Loucy (cell line): ENCODE results near the gene LHFPL2.

ENCODE experiments used
- H2AFZ ChIP-seq: fragments of 200-600 bp; sonication (generic); 2 replicates; pipeline ENCODE4 v1.6.0; 2016; ENCODE audit warnings: antibody characterized with exemption, mild to moderate bottlenecking, low read length, moderate library complexity
- H3F3A ChIP-seq: fragments of 200-600 bp; 2 replicates; pipeline ENCODE4 v1.6.0; 2016; ENCODE audit warnings: antibody characterized with exemption, low read depth, mild to moderate bottlenecking
- H3K27me3 ChIP-seq: fragments of 200-600 bp; sonication (generic); 2 replicates; pipeline ENCODE4 v1.6.1; 2014; ENCODE audit warnings: low read length, mild to moderate bottlenecking; ENCODE audit not compliant: insufficient read depth, poor library complexity, severe bottlenecking
- H3K36me3 ChIP-seq: fragments of 200-600 bp; sonication (generic); 2 replicates; pipeline ENCODE4 v1.6.1; 2016; ENCODE audit warnings: low read length; ENCODE audit not compliant: insufficient read depth
- H3K4me1 ChIP-seq: fragments of 200-600 bp; sonication (generic); 2 replicates; pipeline ENCODE4 v1.5.1; 2014; ENCODE audit warnings: low read length, mild to moderate bottlenecking; ENCODE audit not compliant: insufficient read depth, poor library complexity, severe bottlenecking
- H3K4me2 ChIP-seq: fragments of 200-600 bp; sonication (generic); 2 replicates; pipeline ENCODE4 v1.6.0; 2014; ENCODE audit warnings: antibody characterized with exemption, low read length, low read depth, mild to moderate bottlenecking; ENCODE audit not compliant: poor library complexity, severe bottlenecking
- H3K4me3 ChIP-seq: fragments of 200-600 bp; sonication (generic); 2 replicates; pipeline ENCODE4 v1.5.1; 2014; ENCODE audit warnings: low read length, mild to moderate bottlenecking, mixed read lengths; ENCODE audit not compliant: poor library complexity, severe bottlenecking
- H3K79me2 ChIP-seq: fragments of 200-600 bp; sonication (generic); 2 replicates; pipeline ENCODE4 v1.6.1; 2014; ENCODE audit warnings: low read length; ENCODE audit not compliant: insufficient read depth
- H3K9ac ChIP-seq: fragments of 200-600 bp; sonication (generic); 2 replicates; pipeline ENCODE4 v1.6.0; 2014; ENCODE audit warnings: mild to moderate bottlenecking, low read depth, low read length, moderate library complexity; ENCODE audit not compliant: poor library complexity, severe bottlenecking
- H3K9me2 ChIP-seq: fragments of 200-600 bp; sonication (generic); replicated peaks from 2 replicates; pipeline ENCODE4 v1.6.1; 2016; ENCODE audit warnings: low read depth, low read length, mixed read lengths
- H3K9me3 ChIP-seq: fragments of 200-600 bp; sonication (generic); 2 replicates; pipeline ENCODE4 v1.6.1; 2014; ENCODE audit warnings: mild to moderate bottlenecking, antibody characterized with exemption, low read length, low read depth; ENCODE audit not compliant: insufficient read depth
- H4K20me1 ChIP-seq: fragments of 200-600 bp; sonication (generic); 2 replicates; pipeline ENCODE4 v1.6.0; 2014; ENCODE audit warnings: antibody characterized with exemption, low read length, mild to moderate bottlenecking; ENCODE audit not compliant: insufficient read depth, poor library complexity, severe bottlenecking
- EZH2phosphoT487 ChIP-seq: fragments of 200-600 bp; IDR thresholded peaks from 2 replicates; pipeline ENCODE4 v1.6.1; 2018; ENCODE audit warnings: antibody characterized with exemption, mild to moderate bottlenecking, moderate library complexity, borderline replicate concordance
- TF ChIP-seq, protein P1 (sequence below): fragments of 200-600 bp; sonication (generic); conservative IDR thresholded peaks from 2 replicates; pipeline ENCODE4 v1.5.1; 2014; ENCODE audit warnings: mild to moderate bottlenecking, antibody characterized with exemption, low read length

The LHFPL2 gene

DNA sequence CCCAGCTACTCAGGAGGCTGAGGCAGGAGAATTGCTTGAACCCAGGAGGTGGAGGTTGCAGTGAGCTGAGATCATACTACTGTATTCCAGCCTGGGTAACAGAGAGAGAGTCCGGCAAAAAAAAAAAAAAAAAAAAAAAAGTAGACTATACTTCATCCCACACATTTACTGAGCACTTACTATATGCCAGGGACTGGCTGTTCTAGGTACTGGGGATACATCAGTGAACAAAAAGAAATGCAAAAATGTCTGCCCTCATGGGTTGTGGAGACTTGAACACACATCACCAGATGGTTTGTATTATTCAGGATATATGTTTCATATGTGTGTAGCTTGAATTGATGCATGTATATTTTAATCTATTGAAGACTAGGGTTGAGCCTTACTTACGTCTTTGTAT is 2.9 kb upstream of the LHFPL2 start:
- no peaks in the 10 kb centered on the region for H3K9me2 ChIP-seq
- TF ChIP-seq, protein P1, sequence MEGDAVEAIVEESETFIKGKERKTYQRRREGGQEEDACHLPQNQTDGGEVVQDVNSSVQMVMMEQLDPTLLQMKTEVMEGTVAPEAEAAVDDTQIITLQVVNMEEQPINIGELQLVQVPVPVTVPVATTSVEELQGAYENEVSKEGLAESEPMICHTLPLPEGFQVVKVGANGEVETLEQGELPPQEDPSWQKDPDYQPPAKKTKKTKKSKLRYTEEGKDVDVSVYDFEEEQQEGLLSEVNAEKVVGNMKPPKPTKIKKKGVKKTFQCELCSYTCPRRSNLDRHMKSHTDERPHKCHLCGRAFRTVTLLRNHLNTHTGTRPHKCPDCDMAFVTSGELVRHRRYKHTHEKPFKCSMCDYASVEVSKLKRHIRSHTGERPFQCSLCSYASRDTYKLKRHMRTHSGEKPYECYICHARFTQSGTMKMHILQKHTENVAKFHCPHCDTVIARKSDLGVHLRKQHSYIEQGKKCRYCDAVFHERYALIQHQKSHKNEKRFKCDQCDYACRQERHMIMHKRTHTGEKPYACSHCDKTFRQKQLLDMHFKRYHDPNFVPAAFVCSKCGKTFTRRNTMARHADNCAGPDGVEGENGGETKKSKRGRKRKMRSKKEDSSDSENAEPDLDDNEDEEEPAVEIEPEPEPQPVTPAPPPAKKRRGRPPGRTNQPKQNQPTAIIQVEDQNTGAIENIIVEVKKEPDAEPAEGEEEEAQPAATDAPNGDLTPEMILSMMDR, result no peak
- no peak for TF ChIP-seq EZH2phosphoT487
- H3K79me2 ChIP-seq, result no peaks in the 10 kb centered on the region
- H3K27me3 ChIP-seq, result peaks cover 8% of the 10 kb centered on the region
- H3K9me3 ChIP-seq, result no peaks in the 10 kb centered on the region
- H2AFZ ChIP-seq, result no peak overlapping the region
- H3K4me2 ChIP-seq, result no peak overlapping the region
- H3K4me1 ChIP-seq, result peaks cover 13% of the 10 kb centered on the region
- H3K36me3 ChIP-seq, result no peaks in the 10 kb centered on the region
- no peaks in the 10 kb centered on the region for H4K20me1 ChIP-seq
- H3K4me3 ChIP-seq, result no peak overlapping the region
- 0 out of 2 replicates have a peak, but pooled peaks cover 4% of the 10 kb centered on the region for H3F3A ChIP-seq
- no peak overlapping the region for H3K9ac ChIP-seq

DNA sequence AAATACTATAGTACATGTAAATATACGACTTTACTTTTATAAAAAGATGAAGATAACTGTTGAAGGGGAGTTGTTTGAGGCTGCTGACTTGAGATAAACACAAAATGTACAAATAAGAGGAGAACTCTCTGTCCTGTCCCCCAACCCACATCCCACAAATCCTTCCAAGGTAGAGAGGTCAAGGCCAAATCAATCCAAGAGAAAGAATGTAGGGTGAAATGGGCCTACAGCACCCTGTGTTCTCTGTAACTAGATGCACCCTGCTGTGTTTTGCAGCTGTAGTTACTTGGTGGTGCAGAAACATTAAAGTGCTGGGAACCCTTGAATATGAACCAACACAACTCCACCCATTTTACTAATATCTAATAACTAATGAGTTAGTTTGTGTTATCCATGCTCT is 2.0 kb upstream of the LHFPL2 start:
- 0 out of 2 replicates have a peak, but pooled peaks cover 4% of the 10 kb centered on the region for H3F3A ChIP-seq
- H3K4me2 ChIP-seq, result no peak overlapping the region
- no peaks in the 10 kb centered on the region for H4K20me1 ChIP-seq
- TF ChIP-seq, protein P1, result no peak
- no peak for TF ChIP-seq EZH2phosphoT487
- H3K9me3 ChIP-seq, result no peaks in the 10 kb centered on the region
- H3K27me3 ChIP-seq, result peaks cover 8% of the 10 kb centered on the region
- no peak overlapping the region for H3K9ac ChIP-seq
- H3K4me3 ChIP-seq, result no peak overlapping the region
- H3K36me3 ChIP-seq, result no peaks in the 10 kb centered on the region
- peaks cover 17% of the 10 kb centered on the region for H3K4me1 ChIP-seq
- no peak overlapping the region for H2AFZ ChIP-seq
- no peaks in the 10 kb centered on the region for H3K9me2 ChIP-seq
- H3K79me2 ChIP-seq, result no peaks in the 10 kb centered on the region

DNA sequence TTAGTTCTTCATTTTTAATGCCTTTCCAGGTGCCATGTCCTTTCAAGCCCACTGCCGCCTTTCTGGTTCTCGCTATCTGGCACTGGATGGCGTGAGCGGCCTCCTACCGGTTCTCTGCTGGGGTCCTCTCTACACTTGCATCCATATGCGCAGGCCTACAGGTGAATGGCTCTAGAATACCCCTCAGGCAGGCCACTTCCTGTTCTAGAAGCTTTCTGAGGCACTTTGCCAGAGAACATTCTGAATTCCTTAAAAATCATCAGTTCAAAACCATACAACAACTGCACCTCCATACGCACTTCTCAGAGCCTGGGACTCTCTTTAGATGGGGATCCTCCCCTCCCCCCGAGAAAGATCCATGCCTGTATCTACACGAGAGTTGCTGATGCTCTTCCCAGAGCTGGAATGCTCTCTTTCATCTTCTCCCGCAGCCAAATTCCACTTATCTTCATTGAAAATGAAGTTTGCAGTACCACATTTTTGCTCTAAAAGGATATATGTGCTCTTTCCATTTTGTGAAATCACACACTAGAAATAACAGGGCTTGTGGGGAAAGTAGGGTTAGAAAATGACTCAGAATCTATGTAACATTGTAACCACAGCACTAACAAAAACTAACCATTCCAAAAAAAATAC is 1.4 kb upstream of the LHFPL2 start:
- H3K4me1 ChIP-seq, result peaks cover 17% of the 10 kb centered on the region
- H3K4me2 ChIP-seq, result no peak overlapping the region
- peaks cover 8% of the 10 kb centered on the region for H3K27me3 ChIP-seq
- H3K36me3 ChIP-seq, result no peaks in the 10 kb centered on the region
- no peak overlapping the region for H3K4me3 ChIP-seq
- no peak overlapping the region for H3K9ac ChIP-seq
- H3K9me2 ChIP-seq, result no peaks in the 10 kb centered on the region
- H2AFZ ChIP-seq, result no peak overlapping the region
- 0 out of 2 replicates have a peak, but pooled peaks cover 4% of the 10 kb centered on the region for H3F3A ChIP-seq
- H4K20me1 ChIP-seq, result no peaks in the 10 kb centered on the region
- no peaks in the 10 kb centered on the region for H3K79me2 ChIP-seq
- TF ChIP-seq, protein P1, result no peak
- no peak for TF ChIP-seq EZH2phosphoT487
- H3K9me3 ChIP-seq, result no peaks in the 10 kb centered on the region
